Hematopoietic multipotent progenitor cell treated with erythropoietin and hydrocortisone succinate and interleukin-3 and kit ligand, for 17 days (in vitro differentiated cells): ENCODE measurements around the gene SIRT3.

Experiments
- DNase-seq: peaks from one replicate; pipeline ENCODE4 v3.0.0-alpha.2; 2015; ENCODE audit warnings: low spot score

Gene SIRT3

DNA sequence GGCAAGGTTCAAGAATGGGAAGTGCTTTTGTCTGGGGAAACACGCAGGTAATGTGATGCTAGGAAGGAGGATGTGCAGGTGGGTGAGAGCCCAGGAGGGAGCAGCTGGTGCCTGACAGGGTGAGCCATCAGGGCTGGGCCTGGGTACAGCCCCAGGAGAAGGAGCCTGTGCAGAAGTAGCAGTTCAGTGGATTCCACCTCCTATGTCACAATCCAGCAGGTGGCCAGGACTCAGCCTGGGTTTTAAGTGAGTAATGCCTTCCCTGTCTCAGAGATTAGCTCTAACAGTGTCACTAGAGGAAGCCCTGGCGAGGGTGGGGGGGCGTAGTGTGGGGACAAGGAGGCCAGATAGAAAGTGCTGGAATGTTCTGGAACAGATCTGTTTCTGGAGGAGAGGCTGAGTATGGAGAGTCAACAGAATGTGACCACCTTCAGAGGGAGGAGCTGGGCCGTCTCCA is 20.5 kb downstream of the SIRT3 start:
- no peak for DNase-seq

DNA sequence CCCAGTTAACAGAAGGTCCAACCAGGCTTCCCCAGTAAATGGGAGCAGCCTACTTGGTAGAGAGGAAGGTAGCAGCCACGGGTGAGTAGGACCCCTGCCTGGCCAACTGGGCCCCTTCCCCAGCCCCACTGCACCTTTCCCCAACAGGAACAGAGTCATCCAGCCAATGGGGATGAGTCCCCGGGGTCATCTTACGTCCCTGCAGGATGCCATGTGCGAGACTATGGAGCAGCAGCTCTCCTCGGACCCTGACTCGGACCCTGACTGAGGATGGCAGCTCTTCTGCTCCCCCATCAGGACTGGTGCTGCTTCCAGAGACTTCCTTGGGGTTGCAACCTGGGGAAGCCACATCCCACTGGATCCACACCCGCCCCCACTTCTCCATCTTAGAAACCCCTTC is 22.1 kb downstream of the SIRT3 start:
- DNase-seq, result no peak

DNA sequence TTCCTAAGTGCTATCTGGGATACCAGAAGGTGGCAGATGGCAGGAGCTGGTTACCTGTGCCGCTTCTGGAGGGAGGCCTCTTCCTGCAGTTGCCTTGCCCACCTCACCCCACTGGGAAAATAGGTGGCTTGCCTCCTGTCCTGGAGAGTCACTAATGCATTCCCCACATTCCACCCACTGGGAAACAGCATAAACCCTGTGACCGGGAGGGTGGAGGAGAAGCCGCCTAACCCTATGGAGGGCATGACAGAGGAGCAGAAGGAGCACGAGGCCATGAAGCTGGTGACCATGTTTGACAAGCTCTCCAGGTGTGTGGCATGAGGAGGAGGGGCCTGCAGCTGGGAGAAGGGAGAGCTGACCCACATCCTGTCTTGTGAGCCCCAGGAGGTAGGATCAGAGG is 23.0 kb downstream of the SIRT3 start:
- DNase-seq, result no peak

DNA sequence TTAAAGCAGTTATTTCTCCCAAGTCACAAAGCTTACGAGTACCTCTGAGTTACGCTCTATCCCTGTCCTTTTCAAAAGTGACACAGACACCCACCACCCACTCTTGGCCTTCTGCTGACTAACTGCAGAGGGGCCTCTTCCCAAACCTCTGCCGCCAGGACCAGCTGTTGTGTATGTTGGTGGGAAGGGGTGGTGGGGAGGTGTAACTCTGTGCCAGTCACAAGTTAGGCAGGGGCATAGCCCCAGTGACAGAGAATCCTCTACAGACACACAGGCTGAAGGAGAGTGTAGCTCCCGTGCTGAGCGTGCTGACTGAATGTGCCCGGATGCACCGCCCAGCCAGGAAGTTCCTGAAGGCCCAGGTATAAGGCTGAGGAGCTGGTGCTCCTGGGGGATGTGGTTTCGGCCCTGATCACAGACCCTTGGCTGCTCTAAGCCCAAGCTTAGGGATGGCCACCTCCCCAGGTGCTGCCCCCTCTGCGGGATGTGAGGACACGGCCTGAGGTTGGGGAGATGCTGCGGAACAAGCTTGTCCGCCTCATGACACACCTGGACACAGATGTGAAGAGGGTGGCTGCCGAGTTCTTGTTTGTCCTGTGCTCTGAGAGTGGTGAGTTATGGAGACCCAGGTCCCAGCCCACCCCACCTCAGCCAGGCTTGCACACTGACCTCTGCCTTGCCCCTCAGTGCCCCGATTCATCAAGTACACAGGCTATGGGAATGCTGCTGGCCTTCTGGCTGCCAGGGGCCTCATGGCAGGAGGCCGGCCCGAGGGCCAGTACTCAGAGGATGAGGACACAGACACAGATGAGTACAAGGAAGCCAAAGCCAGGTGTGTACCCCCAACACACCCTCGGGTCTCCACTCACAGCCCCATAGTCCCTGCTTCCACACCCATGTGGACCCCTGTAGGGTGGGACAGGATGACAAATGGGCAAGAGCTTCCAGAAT is 23.7 kb downstream of the SIRT3 start:
- no peak for DNase-seq

DNA sequence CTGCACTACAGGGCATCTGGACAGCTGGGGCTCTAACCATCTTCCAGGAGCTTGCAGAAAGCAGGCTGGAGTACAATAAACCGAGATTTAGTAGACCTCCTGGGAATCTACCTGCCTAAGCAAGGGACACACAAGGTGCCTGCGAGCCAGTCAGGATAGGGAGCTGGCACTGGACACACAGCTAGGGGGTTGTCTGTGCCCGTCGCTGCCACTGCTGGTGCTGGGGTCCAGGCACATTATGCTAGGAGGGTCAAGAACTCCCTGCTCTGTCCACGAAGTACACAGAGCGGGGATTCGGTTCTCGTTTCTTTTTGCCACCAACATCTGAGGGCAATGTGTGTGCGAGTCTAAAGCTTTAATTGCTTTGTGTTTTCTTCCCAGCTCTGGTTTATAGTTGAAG is 24.4 kb downstream of the SIRT3 start:
- no peak for DNase-seq

DNA sequence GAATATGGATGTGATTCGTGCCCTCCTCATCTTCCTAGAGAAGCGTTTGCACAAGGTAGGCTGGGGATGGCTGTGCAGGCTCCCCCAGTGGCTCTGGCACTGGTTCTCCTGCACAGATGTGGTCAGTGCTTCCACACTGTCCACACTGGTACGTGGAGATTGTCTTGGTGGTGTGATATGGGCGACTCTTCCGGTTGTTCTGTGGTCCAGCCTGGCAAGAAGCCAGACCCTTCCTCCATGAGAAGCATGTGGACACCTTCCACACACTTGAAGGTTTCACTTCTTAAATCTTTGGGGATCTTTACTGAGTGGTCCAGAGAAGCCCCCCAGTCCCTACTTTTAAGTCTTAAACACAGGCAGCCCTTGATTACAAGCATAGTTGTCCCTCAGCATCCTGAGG is 24.8 kb downstream of the SIRT3 start:
- no peak for DNase-seq

DNA sequence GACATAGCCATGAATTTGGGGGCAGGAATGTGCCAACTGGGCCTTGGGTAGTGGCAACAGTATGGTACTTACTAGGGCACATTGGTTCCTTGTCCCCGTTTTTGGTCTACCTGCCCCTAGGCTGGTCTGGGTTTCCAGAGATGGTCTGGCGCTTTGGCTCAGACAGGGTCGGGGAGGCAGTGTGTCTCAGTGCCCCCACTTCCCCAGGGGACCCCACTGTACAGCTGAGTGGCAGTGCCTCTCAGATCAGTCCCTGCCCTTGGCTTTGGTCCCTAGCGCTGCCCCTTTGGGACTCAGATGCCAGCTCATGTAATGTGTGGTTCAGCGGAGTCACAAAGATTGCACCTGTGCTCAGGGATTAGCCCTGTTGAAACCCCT is 25.4 kb downstream of the SIRT3 start:
- DNase-seq, result no peak

DNA sequence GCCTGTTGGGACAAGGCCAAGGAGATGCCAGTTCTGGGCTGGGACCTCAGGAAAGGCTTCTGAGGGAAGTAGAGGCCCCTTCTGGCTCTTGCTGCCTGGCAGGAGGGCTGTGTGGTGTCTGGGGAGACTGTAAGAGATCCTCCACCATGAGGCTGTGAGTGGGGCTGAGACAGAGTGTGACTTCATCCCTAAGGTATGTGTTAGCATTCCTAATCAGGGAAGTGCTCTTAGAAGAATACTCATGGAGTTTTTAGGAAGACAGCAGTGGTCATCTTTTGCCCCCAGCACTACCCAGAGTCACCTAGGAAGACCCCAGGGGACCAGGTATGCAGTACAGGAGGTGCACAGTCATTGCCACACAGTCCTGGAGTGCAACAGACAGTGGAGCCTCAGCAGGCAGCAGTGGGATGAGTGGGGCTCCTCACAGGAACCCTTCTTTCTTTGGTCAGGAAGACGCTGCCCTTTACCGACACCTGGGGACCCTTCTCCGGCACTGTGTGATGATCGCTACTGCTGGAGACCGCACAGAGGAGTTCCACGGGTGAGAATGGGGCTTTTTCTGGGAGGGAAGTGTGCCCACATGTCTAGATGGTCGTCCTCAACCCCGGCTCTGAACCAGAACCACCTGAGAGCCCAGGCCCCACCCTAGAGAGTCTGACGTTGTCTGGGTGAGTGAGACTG is 25.9 kb downstream of the SIRT3 start:
- DNase-seq, result no peak

DNA sequence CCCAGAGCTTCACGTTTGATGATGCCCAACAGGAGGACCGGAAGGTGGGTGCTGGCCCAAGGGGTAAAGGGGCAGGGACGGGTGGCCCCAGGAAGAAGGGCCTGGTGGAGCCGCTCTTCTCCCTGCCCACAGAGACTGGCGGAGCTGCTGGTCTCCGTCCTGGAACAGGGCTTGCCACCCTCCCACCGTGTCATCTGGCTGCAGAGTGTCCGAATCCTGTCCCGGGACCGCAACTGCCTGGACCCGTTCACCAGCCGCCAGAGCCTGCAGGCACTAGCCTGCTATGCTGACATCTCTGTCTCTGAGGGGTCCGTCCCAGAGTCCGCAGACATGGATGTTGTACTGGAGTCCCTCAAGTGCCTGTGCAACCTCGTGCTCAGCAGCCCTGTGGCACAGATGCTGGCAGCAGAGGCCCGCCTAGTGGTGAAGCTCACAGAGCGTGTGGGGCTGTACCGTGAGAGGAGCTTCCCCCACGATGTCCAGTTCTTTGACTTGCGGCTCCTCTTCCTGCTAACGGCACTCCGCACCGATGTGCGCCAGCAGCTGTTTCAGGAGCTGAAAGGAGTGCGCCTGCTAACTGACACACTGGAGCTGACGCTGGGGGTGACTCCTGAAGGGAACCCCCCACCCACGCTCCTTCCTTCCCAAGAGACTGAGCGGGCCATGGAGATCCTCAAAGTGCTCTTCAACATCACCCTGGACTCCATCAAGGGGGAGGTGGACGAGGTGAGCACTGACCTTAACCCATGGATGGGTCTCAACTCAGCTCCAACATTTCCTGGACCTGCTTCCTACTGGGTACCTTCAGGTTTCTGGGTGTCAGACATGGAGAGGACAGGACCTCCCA is 26.6 kb downstream of the SIRT3 start:
- DNase-seq, result no peak

DNA sequence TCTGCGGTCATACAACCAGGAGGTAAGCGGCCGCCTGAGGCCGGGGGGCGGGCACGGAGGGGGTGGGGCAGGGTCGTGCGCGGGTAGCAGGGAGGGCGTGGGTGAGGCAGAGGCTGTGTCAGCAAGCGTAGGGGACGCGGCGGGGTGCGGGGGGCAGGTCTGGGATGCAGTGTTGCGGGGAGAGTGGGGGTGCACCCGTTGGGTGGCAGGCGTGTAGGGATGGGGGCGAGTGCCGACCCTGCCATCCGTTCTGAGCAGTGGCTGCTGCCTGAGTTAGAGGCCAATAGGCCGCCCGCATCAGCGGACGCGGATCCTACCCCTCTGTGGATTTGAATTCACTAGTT is 27.3 kb downstream of the SIRT3 start:
- DNase-seq, result no peak

DNA sequence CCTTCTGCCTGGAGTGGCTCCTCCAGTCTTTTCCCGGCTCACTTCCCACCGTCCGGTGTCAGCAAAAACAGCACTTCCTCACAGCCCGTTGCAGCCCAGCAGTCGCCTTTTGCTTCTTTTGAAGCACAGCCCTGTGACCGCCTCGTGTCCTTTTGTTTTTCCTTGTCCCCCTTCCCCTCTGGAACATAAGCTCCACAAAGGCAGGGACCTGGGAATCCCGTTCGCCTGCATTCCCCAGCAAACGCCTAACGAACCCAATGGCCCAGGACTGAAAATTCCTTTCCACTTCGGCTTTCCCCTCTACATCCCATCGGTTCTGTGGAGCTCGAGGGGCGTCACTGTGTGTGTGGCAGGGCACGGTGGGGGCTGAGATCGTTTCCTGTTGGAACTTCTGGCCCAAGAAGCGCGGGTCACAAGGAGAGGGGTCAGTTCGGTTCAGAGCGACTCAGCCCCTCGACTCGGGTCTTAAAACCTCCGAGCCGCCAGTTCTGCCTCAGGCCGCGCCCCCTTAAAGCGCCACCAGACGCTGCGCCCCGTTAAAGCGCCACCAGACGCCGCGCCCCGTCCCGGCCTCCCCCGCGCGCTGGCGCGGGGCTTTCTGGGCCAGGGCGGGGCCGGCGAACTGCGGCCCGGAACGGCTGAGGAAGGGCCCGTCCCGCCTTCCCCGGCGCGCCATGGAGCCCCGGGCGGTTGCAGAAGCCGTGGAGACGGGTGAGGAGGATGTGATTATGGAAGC is 27.8 kb downstream of the SIRT3 start:
- peak; percentile 79 for DNase-seq

DNA sequence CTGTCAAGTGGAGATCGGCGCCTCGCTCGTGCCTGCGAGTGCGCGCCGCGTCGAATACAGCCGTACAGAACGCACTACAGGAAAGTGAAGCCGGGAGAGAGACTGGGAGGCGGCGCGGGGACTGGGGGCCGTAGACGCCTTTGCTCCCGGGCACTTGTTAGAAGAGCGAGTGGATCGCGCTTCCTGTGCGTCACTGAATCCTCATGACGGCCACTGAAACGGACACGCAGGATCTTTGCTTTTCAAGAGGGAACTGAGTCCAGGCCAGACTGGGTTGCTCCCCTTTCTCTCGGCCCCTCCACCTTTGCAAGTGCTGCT is 28.3 kb downstream of the SIRT3 start:
- no peak for DNase-seq

DNA sequence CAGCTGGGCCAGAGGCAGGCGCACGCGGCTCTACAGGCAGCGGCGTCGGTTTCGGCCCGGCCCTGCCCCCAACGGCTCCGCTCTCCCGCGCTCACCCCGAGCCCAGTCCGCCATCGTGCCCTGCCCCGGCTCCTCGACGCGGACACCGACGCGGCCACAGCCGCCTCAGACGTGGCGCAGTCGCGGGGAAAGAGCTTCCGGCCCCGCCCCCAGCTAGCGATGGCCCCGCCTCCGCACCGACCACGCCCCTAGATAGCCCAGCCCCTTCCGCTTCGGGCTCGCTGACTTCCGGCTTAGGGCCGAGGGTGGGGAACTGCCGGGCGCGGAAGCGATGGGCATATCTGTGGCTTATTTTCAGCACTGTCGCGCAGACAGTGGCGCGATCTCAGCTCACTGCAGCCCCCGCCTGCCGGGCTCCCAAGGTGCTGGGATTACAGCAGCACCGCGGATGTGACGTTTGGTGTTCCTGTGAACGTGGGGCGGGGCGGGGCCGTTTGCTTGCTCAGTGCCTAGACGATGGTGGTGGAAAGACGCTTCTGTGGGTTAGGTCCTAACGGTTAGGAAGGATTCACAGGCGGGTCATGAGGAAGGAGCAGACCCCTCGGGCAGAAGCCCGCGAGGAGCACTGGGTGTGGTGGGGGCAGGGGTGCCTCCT is 28.8 kb downstream of the SIRT3 start, which contains the start of the genes BET1L and RIC8A:
Gene BET1L, minus strand, starts transcription at position 192 of the 655 bp plus-strand sequence. Its CDS starts 78 bp downstream, at position 114.
Gene RIC8A, plus strand, starts transcription at position 501 of the 655 bp plus-strand sequence. CDS start 1,147 bp downstream, outside the sequence.
- peak; percentile 94 for DNase-seq

DNA sequence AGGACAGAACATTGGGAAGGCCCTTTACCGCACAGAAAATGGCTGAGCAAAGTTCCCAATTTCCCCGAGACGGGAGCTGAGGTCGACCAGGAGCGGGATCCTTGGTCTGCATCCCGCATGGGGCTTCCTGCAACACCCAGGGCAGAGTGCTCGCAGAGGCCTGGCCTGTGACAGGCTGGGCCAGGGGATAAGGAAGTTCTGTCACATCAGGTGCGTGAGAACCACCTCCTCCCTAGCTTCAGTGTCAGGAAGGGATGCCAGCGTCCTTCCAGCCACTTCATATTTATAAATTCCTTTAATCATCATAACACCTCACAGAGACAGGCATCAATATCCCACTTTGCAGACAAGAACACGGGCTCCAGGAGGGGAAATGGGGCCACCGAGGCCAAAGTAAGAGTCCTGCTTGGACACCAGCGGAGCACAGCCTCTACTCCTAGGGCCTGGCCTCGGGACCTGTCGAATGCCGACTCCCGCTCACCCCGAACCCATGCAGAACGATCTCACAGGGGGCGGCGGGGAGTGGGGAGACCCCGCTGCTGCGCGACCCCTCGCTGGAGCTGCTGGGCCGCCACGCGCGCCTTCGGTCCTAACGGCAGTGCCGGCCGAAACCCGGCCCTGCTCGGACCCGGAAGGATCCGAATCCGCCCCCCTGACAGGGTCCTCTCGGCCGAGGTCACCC is 29.5 kb downstream of the SIRT3 start:
- no peak for DNase-seq

DNA sequence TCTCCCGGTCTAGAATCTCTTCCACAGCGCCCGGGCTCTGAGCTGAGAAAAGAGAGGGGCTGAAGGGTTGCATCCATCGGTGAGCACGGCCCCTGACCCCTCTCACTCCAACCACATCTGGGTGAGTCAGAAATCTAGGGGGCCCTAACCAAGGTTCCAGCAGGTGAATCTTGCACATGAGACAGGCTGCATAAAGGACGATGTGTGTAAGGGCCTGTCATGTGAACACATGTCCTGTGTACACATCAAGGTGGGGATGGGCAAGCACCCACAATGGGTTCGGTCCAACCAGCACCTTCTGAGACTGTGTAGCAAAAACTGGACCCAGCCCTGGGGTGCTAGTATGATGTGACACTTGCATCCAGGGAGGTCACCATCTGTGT is 30.1 kb downstream of the SIRT3 start:
- no peak for DNase-seq

DNA sequence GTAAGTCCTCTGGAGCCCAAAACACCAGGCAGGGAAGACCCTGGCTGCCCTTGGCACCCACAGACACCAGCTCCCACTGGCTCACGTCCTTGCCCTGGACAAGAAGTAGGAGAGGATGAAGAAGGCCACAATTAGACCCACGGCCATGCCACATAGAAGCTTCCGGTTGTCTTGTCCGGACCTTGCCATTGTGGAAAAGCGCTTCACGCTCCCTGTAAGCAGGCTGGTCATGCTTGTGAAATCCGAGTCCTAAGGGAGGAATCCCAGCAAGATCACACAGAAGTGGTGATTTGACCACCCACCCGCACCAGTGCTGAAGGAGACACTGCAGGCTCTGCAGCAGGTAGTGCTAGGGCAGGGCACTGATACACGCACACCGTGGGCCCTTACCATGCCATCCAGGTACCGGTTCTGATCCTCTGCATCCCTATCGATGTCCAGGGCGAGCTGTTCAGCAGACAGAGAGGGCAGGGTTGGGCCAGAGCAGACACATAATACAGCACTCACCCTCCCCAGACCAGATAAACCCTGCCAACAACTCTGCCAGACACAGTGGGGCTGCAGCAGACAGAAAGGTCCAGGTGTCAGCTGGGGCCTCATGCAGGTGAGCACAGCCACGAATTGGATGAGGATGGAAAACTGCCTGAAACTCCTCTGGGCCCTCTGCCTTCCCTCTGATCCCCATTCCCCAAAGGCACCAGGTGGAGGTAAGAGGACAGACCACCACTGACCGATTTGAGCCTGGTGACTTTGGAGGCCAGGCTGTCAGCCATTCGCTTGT is 30.7 kb downstream of the SIRT3 start:
- no peak for DNase-seq

DNA sequence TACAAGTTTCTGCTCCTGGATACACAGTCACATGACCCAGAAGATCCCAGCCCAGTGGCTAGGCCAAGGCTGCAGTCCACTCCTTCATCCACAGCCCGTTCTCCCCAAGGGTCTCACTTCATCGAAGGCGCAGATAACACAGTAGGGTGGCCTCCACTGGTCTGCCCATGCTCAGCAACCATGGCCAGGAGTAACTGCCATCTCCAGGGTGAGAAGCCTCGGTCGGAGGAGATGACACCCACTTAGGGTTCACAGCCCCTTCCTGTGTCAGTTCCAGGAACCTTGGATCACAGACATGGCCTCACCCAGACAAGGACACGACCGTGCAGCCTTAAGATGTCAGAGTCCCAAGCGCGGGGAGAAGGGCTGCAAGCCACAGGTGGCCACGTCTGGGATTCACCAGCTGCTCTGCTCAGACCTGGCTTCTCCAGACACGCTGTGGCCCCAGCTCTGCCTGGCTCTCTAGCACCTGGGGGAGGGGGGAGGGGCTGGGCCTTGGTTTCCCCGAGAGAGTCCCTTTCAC is 31.5 kb downstream of the SIRT3 start:
- no peak for DNase-seq

DNA sequence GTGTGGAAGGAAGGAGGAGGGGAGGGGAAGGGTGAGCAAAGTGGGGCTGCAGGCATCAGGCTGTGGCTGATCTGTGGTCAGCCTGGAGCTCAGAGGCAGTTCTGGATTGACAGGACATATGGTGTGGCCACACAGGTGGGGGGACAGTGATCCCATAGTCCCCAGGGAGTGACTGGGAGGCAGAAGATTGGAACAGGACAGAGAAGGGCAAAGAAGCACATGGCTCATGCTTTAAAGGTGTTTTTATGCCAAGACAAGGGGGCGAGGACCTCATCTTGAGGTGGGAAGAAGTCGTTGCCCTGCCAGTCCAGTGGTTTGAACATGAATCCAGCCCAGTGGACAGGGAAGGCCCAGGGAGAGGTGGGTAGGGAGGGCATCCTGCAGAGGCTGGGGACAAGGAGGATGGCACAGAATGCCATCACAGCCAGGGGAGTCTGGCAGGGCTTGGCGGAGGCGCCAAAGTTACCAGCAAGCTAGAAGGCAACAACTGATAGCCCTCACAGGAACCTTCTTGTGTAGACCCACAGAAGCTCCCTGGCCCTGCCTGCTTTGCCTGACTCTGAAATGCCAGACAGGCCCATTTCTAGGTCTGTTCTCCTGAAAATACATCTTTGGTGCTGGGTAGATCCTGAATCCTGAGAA is 32.1 kb downstream of the SIRT3 start:
- no peak for DNase-seq
